ENCODE data around the gene GXYLT2. TPM values are rescaled to one million over a fixed set of nuclear protein-coding genes. Genes with fewer than 3 reads are reported as not detected.

The GXYLT2 gene
- total RNA-seq, 1 donor from 2014 or later: 0.79 TPM

GRCh38 chr3:72973031-72973723 lies 85.3 kb downstream of the GXYLT2 start:
- Histone ChIP-seq H3K36me3 (ENCODE audit: control insufficient read depth, insufficient read depth, low read length) (no peaks in the 10 kb centered on the region), H3K4me3 (ENCODE audit: low read depth, low read length) (no peak overlapping the region), H3K27me3 (ENCODE audit: control insufficient read depth, insufficient read depth, low read length) (no peaks in the 10 kb centered on the region)
- TF ChIP-seq, protein P1, sequence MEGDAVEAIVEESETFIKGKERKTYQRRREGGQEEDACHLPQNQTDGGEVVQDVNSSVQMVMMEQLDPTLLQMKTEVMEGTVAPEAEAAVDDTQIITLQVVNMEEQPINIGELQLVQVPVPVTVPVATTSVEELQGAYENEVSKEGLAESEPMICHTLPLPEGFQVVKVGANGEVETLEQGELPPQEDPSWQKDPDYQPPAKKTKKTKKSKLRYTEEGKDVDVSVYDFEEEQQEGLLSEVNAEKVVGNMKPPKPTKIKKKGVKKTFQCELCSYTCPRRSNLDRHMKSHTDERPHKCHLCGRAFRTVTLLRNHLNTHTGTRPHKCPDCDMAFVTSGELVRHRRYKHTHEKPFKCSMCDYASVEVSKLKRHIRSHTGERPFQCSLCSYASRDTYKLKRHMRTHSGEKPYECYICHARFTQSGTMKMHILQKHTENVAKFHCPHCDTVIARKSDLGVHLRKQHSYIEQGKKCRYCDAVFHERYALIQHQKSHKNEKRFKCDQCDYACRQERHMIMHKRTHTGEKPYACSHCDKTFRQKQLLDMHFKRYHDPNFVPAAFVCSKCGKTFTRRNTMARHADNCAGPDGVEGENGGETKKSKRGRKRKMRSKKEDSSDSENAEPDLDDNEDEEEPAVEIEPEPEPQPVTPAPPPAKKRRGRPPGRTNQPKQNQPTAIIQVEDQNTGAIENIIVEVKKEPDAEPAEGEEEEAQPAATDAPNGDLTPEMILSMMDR (IDR thresholded peaks at IDR 0.05; ENCODE audit: insufficient read depth, low read length, severe bottlenecking): no peak
- FAIRE-seq: no peak
- DNase-seq (ENCODE audit: low read depth): peak; percentile 83

GRCh38 chr3:72973786-72974185 lies 85.9 kb downstream of the GXYLT2 start:
- Histone ChIP-seq H3K36me3 (ENCODE audit: control insufficient read depth, insufficient read depth, low read length) (no peaks in the 10 kb centered on the region), H3K27me3 (ENCODE audit: control insufficient read depth, insufficient read depth, low read length) (no peaks in the 10 kb centered on the region), H3K4me3 (ENCODE audit: low read depth, low read length) (no peak overlapping the region)
- TF ChIP-seq, protein P1 (IDR thresholded peaks at IDR 0.05; ENCODE audit: insufficient read depth, low read length, severe bottlenecking): no peak
- FAIRE-seq (no peak), DNase-seq (ENCODE audit: low read depth) (peak; percentile 51)

GRCh38 chr3:72974956-72975355 lies 87.1 kb downstream of the GXYLT2 start:
- DNase-seq (ENCODE audit: low read depth) (peak; percentile 70), FAIRE-seq (no peak)
- Histone ChIP-seq H3K27me3 (ENCODE audit: control insufficient read depth, insufficient read depth, low read length) (no peaks in the 10 kb centered on the region), H3K36me3 (ENCODE audit: control insufficient read depth, insufficient read depth, low read length) (no peaks in the 10 kb centered on the region), H3K4me3 (ENCODE audit: low read depth, low read length) (no peak overlapping the region)
- TF ChIP-seq, protein P1 (IDR thresholded peaks at IDR 0.05; ENCODE audit: insufficient read depth, low read length, severe bottlenecking): no peak

GRCh38 chr3:72976281-72976741 lies 88.5 kb downstream of the GXYLT2 start:
- TF ChIP-seq, protein P1 (IDR thresholded peaks at IDR 0.05; ENCODE audit: insufficient read depth, low read length, severe bottlenecking): no peak
- FAIRE-seq (no peak), DNase-seq (ENCODE audit: low read depth) (peak; percentile 71)

GRCh38 chr3:72977060-72977808 lies 89.4 kb downstream of the GXYLT2 start:
- DNase-seq (ENCODE audit: low read depth) (peak; percentile 61), FAIRE-seq (no peak)
- H3K36me3 ChIP-seq (ENCODE audit: control insufficient read depth, insufficient read depth, low read length): no peaks in the 10 kb centered on the region
- TF ChIP-seq, protein P1 (IDR thresholded peaks at IDR 0.05; ENCODE audit: insufficient read depth, low read length, severe bottlenecking): no peak
- no peak overlapping the region for H3K4me3 ChIP-seq (ENCODE audit: low read depth, low read length)
- no peaks in the 10 kb centered on the region for H3K27me3 ChIP-seq (ENCODE audit: control insufficient read depth, insufficient read depth, low read length)

More at GRCh38 chr3:72976281-72976741, 88.5 kb downstream of the GXYLT2 start:
- Histone ChIP-seq H3K27me3 (ENCODE audit: control insufficient read depth, insufficient read depth, low read length) (no peaks in the 10 kb centered on the region), H3K36me3 (ENCODE audit: control insufficient read depth, insufficient read depth, low read length) (no peaks in the 10 kb centered on the region), H3K4me3 (ENCODE audit: low read depth, low read length) (no peak overlapping the region)
